NCI-H748 (cell line): Measurements from ENCODE around the gene NLGN1.
A peak's percentile ranks its signal among the peaks of the same experiment; 100 is the strongest.

Source experiments
- DNase-seq: peaks from one replicate; lab custom pipeline; 2025; ENCODE audit not compliant: unreplicated experiment; lab: John Stamatoyannopoulos, UW

Gene NLGN1

GRCh38 chr3:174060431-174060830, 662.9 kb downstream of the NLGN1 start:
- no peak for DNase-seq

- DNase-seq: no peak
These were observed 663.6 kb downstream of the NLGN1 start for GRCh38 chr3:174061162-174061561.

GRCh38 chr3:174061731-174062130, 664.2 kb downstream of the NLGN1 start:
- no peak for DNase-seq

GRCh38 chr3:174062923-174063322, 665.4 kb downstream of the NLGN1 start:
- no peak for DNase-seq

GRCh38 chr3:174068035-174068434, 670.5 kb downstream of the NLGN1 start:
- no peak for DNase-seq

- no peak for DNase-seq
These were observed 675.1 kb downstream of the NLGN1 start for GRCh38 chr3:174072675-174073074.

- no peak for DNase-seq
These were observed 686.2 kb downstream of the NLGN1 start for GRCh38 chr3:174083706-174084105.

GRCh38 chr3:174089592-174089991, 692.0 kb downstream of the NLGN1 start:
- no peak for DNase-seq

GRCh38 chr3:174094669-174095068, 697.1 kb downstream of the NLGN1 start:
- DNase-seq: peak; percentile 49

- DNase-seq: peak; percentile 7
These were observed 700.1 kb downstream of the NLGN1 start for GRCh38 chr3:174097686-174098085.

GRCh38 chr3:174098746-174099145, 701.2 kb downstream of the NLGN1 start:
- no peak for DNase-seq

- DNase-seq: peak; percentile 23
These were observed 702.2 kb downstream of the NLGN1 start for GRCh38 chr3:174099724-174100123.

- peak; percentile 33 for DNase-seq
These were observed 703.2 kb downstream of the NLGN1 start for GRCh38 chr3:174100744-174101143.

- peak; percentile 93 for DNase-seq
These were observed 703.7 kb downstream of the NLGN1 start for GRCh38 chr3:174101244-174101643.

GRCh38 chr3:174102274-174102673, 704.7 kb downstream of the NLGN1 start:
- no peak for DNase-seq

GRCh38 chr3:174102866-174103265, 705.3 kb downstream of the NLGN1 start:
- DNase-seq: no peak

- DNase-seq: no peak
These were observed 713.2 kb downstream of the NLGN1 start for GRCh38 chr3:174110761-174111160.

GRCh38 chr3:174111776-174112175, 714.2 kb downstream of the NLGN1 start:
- no peak for DNase-seq

GRCh38 chr3:174116421-174116820, 718.9 kb downstream of the NLGN1 start:
- DNase-seq: no peak

- DNase-seq: peak; percentile 26
These were observed 723.5 kb downstream of the NLGN1 start for GRCh38 chr3:174120997-174121396.

GRCh38 chr3:174122411-174122810, 724.9 kb downstream of the NLGN1 start:
- no peak for DNase-seq

GRCh38 chr3:174125267-174125824, 727.8 kb downstream of the NLGN1 start:
- peak; percentile 70 for DNase-seq

GRCh38 chr3:174126990-174127758, 729.6 kb downstream of the NLGN1 start:
- no peak for DNase-seq
